Stimulated activated CD4-positive, alpha-beta T cell treated with anti-CD3 and anti-CD28 coated beads, Interleukin-12 subunit alpha, Interleukin-12 subunit beta, amount 100 ng/mL, for 48 hours (primary cell): ENCODE measurements around the gene LLCFC1.

ENCODE experiments used
- DNase-seq, 3 donors: peaks; one replicate each; pipeline ENCODE4 v3.0.0-alpha.2; 2020; ENCODE audit warnings: low read depth in 2 of 3, low spot score in 1 of 3

The LLCFC1 gene

DNA sequence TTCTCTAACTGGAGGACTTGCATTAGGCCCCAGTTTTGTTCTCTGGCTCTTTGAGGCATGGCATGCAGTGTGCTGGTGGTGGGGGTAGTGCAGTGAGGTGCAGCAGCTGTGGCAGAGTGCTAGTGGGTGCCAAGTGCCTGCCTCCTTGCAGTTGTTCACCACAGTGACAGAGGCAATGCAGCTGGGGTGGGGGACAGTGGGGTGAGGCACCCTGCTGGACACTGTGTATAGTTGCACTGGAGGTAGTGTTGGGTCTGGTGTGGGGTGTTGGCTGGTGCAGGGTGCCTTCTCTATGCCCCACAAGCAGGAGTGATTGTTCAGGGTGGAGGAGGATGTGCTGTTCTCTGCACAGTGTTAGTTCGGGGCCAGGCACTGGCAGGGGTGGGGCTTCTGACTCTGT lies 44.5 kb downstream of the LLCFC1 start:
- DNase-seq, result no peak

DNA sequence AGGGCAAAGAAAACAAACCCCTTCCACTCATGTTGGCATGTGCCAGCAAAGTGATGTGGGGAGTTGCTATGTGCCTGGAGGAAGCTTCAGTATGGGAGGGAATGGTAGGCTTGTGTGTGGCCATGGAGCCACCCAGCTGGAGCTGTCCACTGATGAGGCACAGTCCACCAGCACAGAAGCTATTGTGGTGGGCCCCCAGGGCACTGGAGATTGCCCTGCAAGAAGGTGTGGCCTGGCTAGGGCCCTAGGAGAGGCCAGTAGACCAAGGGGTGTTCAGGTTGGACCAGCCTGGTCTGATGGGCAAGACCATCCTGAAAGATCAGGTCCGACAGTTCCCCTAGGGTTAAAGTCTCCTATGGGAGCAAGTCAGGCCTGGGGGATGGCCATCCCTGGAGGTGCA lies 45.0 kb downstream of the LLCFC1 start:
- no peak for DNase-seq
